ENCODE data around the gene LAMB3. TPM values are rescaled to one million over a fixed set of nuclear protein-coding genes. Genes with fewer than 3 reads are reported as not detected.

LAMB3 gene
- total and polyA plus RNA-seq, 2 experiments from 2014 or later, result 0.21 to 0.48 TPM

DNA sequence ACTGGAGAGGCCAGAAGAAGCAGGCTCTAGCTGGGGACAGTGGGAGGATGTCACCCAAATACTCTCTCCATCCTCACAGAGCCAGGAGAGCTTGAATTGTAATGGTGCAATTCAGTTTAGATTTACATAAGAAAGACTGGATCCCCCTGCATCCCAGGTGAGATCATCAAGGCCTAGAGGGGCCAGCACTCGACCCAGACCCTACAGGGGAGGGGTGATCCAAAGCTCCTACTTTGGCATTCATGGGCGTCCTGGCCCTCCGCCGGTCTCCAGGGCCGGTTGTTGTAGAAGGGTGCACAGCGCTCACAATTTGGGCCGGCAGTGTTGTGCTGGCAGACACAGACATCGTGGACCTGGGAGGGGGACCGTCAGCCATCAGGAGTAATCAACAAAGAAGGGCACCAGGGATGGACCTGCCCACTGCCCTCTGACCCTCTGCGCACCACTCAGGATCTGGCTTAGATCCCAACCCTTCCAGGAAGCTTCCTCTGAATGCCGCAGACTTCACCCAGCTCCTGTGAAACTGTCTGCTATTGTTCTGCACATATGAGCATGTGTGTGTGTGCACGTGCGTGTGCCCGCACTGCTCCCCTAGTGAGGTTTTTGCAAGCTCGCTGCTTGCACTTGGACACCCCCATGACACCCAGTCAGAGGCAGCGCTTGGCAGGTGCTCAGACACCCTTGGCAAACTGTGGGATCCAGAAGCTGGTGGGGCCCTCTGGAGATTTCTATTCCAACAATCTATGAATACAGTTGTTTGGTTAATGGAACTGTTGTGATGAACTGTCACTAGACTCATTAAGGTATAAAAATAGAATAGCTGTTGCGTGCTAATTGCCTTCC, 21.6 kb downstream of the LAMB3 start:
- no peak overlapping the region for H3K4me3 ChIP-seq
- H3K4me1 ChIP-seq (ENCODE audit: low read depth), result peaks cover 11% of the 10 kb centered on the region
- no peaks in the 10 kb centered on the region for H3K36me3 ChIP-seq
- no peaks in the 10 kb centered on the region for H3K27me3 ChIP-seq
- H3K9me3 ChIP-seq (ENCODE audit: low read depth), result no peaks in the 10 kb centered on the region
- H3K27ac ChIP-seq, result no peak overlapping the region
- DNase-seq (ENCODE audit: low read depth in 1 of 2, low spot score in 1 of 2), result no peak
- TF ChIP-seq, protein P1, sequence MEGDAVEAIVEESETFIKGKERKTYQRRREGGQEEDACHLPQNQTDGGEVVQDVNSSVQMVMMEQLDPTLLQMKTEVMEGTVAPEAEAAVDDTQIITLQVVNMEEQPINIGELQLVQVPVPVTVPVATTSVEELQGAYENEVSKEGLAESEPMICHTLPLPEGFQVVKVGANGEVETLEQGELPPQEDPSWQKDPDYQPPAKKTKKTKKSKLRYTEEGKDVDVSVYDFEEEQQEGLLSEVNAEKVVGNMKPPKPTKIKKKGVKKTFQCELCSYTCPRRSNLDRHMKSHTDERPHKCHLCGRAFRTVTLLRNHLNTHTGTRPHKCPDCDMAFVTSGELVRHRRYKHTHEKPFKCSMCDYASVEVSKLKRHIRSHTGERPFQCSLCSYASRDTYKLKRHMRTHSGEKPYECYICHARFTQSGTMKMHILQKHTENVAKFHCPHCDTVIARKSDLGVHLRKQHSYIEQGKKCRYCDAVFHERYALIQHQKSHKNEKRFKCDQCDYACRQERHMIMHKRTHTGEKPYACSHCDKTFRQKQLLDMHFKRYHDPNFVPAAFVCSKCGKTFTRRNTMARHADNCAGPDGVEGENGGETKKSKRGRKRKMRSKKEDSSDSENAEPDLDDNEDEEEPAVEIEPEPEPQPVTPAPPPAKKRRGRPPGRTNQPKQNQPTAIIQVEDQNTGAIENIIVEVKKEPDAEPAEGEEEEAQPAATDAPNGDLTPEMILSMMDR (IDR thresholded peaks at IDR 0.05; ENCODE audit: low read depth, low read length), result no peak

DNA sequence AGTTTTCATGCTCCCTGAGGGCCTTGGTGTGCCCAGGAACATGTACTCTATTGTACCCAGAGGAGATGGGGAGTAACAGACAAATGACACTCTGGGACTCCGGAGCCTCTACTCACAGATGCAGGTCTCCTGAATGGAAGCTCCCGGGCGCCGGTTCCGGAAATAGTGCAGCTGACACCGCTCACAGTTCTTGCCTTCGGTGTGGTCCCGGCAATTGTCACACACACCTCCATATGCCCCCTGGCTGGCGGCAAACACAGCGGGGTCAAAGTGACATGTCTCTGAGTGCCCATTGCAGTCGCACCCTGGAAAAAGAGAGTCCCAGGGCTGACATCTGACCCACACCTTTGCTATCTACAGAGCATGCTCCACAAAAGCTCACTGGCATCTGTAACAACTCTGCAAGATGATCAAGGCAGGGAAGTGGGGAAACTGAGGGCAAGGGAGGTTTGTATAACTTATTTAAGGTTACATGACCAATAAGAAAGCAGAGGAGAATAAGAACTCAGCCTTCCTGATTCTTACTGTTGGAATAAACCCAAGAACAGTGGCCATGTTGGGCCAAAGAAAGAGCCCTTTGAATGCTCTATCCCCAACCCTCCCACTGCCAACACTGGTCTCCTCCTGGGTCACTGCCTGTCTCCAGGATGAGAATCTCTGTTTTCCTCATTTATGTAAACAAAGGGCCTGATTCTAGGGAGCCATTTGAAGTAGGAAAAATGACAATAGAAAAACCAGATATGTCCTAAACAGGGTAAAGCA, 22.4 kb downstream of the LAMB3 start:
- TF ChIP-seq, protein P1 (IDR thresholded peaks at IDR 0.05; ENCODE audit: low read depth, low read length), result no peak
- H3K27ac ChIP-seq, result no peak overlapping the region
- DNase-seq (ENCODE audit: low read depth in 1 of 2, low spot score in 1 of 2), result no peak
- H3K27me3 ChIP-seq, result no peaks in the 10 kb centered on the region
- H3K36me3 ChIP-seq, result no peaks in the 10 kb centered on the region
- H3K4me1 ChIP-seq (ENCODE audit: low read depth), result peaks cover 19% of the 10 kb centered on the region
- no peak overlapping the region for H3K4me3 ChIP-seq
- no peaks in the 10 kb centered on the region for H3K9me3 ChIP-seq (ENCODE audit: low read depth)

DNA sequence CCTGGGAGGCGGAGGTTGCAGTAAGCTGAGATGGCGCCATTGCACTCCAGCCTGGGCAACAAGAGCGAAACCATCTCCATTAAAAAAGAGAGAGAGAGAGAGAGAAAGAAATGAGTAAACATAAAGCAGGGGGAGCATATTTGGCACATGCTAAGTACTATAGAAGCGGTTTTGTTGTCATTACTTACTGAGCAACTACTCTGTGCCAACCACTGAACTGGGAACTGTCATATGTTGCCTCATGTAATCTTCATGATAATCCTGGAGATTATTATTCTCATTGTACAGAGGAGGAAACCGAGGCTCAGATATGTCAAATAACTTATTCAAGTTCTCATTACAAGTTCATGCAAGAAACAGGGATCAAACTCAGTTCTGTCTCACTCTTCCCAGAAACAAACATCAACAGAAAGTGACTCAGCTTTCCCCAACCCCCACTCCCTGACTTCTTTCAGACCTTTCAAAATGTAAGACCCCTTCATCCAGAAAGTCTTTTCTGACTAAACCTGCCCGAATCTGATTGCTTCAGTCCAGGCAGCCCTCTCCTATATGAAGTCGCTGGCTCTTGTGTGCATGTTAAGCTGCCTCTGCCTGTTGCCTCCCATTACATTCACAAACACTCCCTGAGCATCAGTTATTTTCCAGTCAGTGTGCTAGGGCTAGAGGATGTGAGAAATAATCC, 23.5 kb downstream of the LAMB3 start:
- Histone ChIP-seq H3K27ac (no peak overlapping the region), H3K36me3 (no peaks in the 10 kb centered on the region), H3K4me1 (ENCODE audit: low read depth) (peaks cover 22% of the 10 kb centered on the region), H3K4me3 (no peak overlapping the region), H3K9me3 (ENCODE audit: low read depth) (no peaks in the 10 kb centered on the region), H3K27me3 (no peaks in the 10 kb centered on the region)
- no peak for DNase-seq (ENCODE audit: low read depth in 1 of 2, low spot score in 1 of 2)
- TF ChIP-seq, protein P1 (IDR thresholded peaks at IDR 0.05; ENCODE audit: low read depth, low read length), result no peak

DNA sequence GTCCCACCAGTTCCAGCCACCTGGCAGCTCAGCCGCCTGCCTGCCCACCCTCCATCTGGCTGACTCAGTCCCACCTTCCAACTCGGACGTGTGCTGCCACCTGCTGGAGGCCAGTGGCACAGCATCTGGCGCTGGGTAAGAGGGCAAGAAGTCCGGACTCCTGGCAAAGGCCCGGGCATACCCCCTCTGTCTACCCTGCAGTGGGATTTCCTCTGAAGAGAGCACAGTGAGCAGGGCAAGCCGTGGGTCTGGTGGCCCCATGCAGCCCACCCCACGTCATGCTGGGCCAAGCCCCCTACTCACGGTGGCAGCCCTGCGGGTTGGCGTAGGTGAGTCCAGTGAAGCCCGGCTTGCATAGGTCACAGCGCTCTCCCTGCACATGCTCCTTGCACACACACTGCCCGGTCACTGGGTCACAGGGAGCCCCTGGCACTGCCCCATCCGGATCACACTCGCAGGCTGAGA, 24.5 kb downstream of the LAMB3 start:
- TF ChIP-seq, protein P1 (IDR thresholded peaks at IDR 0.05; ENCODE audit: low read depth, low read length), result peak; percentile 98
- Histone ChIP-seq H3K4me3 (no peak overlapping the region), H3K4me1 (ENCODE audit: low read depth) (peaks cover 22% of the 10 kb centered on the region), H3K36me3 (no peaks in the 10 kb centered on the region), H3K27ac (no peak overlapping the region), H3K9me3 (ENCODE audit: low read depth) (no peaks in the 10 kb centered on the region), H3K27me3 (no peaks in the 10 kb centered on the region)
- DNase-seq (ENCODE audit: low read depth in 1 of 2, low spot score in 1 of 2), result peak; percentile 79 to 87

DNA sequence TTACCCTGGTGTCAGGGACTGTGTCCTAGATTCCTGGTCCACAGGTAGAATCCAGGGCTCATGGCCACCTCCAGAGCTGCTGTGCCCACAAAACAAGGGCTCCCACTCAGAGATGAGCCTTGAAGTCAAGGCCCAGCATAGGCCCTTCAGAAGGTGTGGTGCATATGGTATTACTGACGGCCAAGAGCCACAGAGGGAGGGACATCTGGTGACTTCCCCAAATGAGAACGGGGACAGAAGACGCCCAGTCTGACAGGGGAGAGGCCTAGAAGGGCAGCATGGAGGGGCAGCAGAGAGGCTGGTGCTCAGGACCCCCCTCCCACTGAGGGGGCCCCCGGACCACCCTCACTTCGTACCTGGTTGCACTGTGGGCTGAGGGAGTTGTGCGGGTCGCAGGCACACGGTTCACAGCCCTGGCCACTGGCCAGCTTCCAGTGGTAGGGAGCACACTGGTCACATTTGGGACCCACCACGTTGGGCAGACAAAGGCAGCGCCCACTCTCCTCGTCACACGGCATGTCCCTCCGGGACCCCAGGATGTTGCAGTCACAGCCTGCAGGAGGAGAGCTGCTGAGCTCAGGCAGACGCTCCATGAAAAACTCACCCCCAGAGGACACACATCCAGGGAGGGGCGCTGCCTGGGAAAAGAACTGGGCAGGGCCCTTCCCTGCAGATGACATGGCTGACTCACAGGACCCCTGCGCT, 25.0 kb downstream of the LAMB3 start:
- Histone ChIP-seq H3K27ac (no peak overlapping the region), H3K27me3 (no peaks in the 10 kb centered on the region), H3K9me3 (ENCODE audit: low read depth) (no peaks in the 10 kb centered on the region), H3K4me1 (ENCODE audit: low read depth) (peaks cover 22% of the 10 kb centered on the region), H3K4me3 (no peak overlapping the region), H3K36me3 (no peaks in the 10 kb centered on the region)
- DNase-seq (ENCODE audit: low read depth in 1 of 2, low spot score in 1 of 2), result no peak
- TF ChIP-seq, protein P1 (IDR thresholded peaks at IDR 0.05; ENCODE audit: low read depth, low read length), result no peak
